NCI-H446 (cell line): Measurements from ENCODE around the gene MED13L.
A peak's percentile ranks its signal among the peaks of the same experiment; 100 is the strongest.
"Not testable (repeated sequence)": the region's sequence is repeated elsewhere in the genome, so short reads cannot be mapped to it uniquely, and the experiment has no call there.

Source experiments
- DNase-seq, 2 experiments: peaks; one replicate each; lab custom pipeline; 2025; lab: John Stamatoyannopoulos, UW

The MED13L gene

DNA sequence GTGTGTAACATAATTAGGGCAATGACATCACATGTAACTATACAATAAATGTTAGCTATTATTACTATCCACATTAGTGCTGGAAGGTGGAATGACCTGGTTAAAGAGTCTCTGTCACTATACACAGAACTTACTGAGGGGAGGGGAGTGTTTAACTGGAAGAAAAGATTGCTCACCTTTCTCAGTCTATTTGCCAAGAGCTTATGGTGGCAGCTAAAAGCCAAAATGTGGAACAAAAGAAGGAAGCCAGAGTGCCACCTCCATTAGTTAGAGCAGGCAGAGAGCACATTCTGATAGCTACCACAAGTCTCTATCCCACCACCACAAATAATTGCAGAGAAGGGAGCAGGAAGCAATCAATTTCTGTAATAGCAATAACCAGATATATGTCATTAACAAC is 124.4 kb downstream of the MED13L start:
- no peak for DNase-seq

DNA sequence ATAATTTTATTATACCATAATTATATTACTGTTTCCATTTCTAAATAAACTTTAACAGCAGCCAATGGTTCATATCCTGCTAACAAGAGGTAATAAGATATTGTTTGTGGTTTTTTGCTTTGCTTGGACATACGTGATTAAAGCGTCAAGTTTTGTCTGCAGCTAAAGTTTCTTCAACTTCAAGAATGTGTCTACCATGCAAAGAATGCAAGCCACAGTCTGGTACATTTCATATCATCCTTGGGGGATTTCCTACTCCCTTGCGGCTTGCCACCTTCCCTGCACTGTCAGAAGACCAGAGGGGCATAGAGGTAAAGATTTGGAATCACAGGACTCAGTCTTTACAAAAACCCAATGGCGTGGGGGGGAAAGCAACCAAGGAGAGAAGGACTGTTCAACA is 125.2 kb downstream of the MED13L start:
- DNase-seq = no peak

DNA sequence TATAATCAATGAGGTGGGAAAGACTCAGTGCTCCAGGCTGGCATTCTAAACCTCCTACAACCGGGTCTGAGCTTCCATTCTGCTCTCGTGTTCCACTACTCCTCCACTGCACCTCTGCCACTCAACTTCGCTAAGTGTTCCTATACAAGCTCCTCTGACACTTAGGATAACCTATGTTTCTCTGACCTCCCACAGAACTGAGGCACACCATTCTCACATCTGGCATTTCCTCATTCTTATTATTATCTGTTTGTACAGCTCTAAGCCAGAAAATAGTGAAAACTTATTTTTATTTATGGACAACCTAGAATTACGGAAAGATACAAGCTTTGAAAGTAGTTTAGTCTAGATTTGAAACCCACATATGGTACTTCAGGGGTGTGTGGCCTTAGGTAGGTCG is 127.0 kb downstream of the MED13L start:
- no peak for DNase-seq

DNA sequence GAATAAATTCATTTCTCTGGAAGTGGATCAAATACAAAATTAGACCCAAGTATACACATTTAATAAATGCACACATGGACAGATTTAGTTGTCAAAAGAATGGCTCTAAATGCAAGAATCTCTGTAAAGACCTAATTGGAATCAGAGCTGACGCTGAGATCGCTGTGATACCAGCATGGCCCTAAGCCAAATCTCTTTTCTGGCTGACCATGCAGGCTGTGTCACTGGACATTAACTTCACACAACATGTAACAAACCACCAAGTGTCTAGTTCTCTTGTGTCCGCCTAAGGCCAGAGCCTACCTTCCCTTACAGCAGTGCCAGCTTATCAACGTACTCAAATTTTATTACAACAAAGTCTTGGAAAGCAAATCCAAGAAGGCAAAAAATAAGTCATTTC is 127.5 kb downstream of the MED13L start:
- DNase-seq = no peak

DNA sequence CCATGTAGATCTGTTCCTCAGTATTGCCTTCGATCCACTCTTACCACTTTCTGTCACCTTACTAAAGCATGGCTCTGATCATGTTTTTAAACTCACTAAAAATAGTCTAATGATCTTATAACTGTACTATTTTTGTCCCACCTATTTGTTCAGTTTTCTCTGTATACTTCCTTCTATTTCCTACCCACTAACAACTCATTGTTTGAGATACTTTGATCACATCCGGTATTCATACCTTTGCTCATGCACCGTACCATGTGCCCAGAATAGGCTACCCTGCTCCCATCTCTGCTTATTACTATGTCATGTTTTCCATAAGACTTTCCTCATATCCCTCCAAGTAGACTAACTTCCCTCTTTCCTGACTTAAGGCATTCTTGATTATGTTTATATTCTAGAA is 128.6 kb downstream of the MED13L start:
- no peak for DNase-seq

DNA sequence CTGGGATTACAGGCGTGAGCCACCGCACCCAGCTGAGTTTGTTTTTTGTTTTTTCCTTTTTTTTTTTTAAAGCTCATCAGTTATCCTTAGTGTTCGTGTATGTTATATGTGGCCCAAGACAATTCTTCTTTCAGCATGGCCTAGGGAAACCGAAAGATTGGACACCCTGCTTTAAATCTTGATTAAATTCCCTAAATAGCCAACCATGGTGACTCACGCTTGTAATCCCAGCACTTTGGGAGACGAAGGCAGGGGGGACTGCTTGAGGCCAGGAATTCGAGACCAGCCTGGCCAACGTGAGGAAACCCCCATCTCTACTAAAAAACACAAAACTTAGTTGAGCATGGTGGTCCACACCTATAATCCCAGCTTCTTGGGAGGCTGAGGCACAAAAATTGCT is 131.1 kb downstream of the MED13L start:
- DNase-seq = no peak

DNA sequence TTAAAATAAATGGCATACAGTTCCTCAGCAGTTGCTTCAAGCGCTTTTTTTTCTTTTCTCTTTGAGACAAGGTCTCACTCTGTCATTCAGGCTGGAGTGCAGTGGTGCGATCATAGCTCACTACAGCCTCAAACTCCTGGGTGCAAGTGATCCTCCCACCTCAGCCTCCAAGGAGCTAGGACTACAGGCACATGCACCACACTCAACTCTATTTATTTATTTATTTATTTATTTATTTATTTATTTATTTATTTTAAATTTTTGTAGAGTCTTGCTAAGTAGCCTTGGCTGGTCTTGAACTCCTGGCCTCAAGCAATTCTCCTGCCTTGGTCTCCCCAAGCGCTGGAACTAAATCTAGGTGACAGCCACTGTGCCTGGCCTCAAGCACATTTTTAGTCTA is 132.0 kb downstream of the MED13L start:
- no peak for DNase-seq

DNA sequence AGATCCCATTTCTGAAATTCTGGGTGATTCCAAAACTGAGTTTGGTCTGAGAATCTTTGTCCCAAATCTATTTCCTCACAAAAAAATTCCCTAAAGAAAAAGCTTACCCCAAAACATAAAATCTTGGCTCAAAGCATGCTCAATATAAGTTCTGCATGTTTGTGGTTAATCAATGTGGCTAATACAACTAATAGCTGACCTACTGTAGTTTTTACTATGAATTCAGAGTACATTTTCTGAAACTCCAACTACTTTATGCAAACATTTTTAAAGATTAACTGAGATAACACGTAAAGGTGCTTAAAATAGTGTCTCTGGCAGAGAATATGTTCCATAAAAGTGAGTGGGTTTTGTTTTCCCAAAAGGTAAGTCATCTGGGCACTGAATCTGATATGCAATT is 133.1 kb downstream of the MED13L start:
- no peak for DNase-seq

DNA sequence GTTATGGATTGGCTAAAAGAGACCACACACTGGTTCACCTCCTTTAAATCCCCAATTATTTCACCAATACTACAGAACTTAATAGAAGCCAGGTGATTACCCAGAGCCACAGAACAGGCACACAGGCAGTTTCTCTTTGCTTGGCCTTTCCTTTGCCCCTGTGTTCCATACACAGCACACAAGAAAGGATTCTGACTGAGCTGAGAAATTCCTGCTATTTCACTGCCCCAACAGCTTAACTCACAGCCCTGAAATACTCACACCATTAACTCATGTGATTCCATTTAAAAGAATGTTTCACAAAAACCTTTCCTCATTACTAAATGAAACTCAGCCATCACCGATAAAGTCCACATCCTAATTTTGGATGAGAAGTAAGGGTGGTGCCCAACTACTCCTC is 133.6 kb downstream of the MED13L start:
- DNase-seq = no peak

DNA sequence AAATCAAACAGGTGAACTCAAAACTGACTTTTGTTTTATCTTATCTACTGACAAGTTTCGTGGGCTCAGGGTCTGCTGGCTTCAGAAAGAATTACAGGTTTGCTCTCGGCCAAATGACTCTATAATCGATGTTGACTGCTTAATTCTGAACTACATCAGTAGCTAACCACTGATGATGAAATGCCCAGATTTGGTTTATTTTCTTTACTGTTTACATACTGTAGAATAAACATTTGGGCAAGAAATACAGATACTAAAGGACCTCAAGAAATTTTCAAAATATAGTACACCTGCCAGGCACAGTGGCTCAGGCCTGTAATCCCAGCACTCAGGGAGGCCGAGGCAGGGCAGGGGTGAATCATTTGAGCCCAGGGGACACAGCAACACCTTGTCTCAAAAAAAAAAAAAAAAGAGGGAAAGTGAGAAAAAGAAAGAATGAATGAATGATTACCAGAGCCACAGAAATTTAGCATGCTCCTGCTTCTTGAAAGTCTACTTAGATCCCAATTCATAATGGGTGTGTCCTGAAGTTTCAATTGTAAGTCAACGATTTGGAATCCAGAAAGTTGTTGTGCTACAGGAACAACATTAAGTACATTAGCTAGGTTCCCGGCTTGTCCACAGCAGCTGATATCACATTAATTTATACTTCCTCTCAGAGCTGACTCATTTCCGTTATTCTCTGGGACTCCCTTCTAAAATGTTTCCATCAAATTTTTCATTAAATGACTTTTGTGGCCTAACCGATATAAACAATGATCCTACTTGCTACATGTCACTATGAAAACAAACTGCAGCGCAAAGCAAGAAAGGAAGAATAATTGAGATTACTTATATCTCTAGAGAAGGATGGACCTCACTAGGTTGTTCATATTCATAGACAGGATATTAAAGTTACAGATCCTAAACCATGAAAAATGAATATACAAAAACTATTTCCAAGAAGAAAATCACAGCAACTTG is 134.3 kb downstream of the MED13L start:
- no peak for DNase-seq

DNA sequence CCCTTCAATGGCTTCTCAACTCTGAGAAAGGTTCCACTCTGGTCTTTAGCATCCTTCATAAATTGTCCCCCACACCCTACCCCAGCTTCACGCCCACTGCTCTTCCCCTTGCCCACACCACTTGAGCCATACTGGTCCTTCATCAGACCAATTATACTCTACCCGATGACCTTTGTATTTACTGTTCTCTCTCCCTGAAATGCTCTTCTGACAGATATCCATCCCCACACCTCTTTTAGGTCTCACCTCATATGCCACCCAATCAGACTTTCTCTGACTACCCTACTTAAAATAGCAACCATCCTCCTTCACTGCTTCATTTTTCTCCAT is 135.7 kb downstream of the MED13L start:
- DNase-seq = no peak

DNA sequence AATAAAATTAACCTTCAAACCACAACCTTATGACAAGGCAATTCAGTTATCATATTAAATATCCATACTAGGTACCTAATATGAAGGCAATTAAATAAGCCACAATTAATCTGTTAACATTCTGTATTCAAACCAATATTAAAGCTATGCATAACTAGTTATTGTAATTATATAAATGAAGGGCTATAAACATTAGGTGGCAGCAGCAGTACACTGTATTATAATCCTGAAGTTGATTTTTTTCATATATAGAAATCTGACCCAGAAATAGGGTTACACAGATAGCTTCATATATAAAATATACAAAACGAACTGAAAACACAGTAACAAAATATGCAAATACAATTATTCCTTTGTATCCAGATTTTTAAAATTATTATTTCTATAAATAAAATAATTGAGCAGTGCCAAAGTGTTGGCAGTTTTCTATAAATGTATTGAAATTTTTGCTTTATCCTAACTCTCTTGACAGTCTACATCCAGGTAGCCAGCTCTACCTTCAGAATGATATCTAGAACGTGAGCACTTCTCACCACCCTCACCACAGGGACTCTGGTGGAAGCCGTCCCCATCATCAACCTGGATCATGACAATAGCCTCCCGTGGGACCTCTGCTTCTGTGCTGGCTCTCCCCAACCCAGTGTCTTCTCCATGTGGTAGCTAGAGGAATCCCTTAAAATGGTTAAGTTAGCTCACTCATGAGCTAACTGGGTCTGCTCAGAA is 136.2 kb downstream of the MED13L start:
- DNase-seq = peak in 1 of 2 experiments; percentile 29

DNA sequence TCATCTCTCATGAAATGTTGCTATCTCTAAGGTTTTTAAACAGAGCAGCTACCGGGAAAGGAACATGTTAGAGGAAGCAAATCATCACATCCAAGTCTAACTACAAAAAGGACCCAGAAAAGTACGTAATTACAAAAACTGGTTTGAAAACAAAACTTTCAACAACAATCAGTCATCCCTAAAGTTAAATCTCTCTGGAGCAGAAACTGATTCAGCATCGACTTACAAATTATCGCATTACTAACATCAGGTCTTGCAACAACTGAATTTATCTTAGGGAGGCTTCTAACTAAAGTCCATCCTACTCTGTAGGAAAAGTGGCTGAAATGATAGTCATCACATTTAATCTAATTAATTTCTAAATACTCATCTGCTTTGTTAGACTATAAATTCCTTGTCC is 137.0 kb downstream of the MED13L start:
- DNase-seq = no peak

DNA sequence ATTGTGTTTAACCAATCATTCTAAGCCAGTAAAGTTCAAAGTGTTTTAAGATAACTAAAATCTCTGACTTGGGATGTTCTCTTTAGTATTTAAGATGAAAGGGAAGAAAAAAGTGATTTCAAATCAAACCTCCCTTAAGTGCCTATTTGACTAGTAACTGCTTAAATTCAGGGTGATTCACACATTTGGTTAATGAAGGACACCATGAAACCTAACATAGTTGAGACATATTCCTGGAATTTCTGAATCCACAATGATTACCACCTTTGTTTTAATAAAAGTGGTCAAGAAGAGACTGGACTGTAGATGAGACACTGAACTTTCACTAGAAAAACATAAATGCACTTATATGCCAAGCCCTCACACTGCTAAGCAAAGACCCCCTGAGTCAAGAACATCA is 138.7 kb downstream of the MED13L start:
- DNase-seq = no peak

DNA sequence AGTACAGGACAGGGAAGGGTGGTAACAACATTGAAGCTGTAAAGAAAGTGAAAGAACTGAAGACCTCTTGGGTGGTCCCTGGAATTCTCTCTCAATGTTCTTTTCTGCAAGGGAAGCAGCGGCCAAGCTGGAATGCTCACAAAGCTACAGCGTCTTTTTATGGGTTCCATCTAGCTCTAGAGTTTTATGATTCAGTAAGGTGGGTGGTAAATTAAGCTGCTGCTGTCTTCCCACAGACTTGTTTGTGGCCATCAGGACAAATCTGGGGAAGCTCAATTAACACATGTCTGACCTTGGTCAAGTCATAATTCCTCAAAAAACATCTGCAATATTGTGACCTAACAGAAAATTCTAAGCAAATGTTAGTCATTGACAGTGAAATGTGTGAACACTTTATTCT is 139.1 kb downstream of the MED13L start:
- DNase-seq = no peak

DNA sequence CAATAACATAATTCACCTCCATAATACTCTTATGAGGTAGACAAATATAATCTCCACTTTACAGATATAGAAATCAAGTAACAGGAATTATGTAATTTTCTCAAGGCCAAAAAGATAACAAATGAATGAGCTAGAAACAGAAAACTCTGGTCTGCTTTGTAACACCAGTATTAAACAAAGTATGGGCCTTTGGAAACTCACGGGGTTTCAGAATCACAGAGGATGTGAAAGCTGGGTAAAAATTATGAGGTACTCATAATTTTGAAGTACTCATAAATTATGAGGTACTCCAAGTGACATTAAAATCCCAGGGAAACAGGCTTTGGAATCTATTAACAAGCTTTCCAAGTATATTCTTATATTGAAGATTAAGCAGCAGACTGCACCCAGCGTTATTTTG is 140.2 kb downstream of the MED13L start:
- DNase-seq = no peak

DNA sequence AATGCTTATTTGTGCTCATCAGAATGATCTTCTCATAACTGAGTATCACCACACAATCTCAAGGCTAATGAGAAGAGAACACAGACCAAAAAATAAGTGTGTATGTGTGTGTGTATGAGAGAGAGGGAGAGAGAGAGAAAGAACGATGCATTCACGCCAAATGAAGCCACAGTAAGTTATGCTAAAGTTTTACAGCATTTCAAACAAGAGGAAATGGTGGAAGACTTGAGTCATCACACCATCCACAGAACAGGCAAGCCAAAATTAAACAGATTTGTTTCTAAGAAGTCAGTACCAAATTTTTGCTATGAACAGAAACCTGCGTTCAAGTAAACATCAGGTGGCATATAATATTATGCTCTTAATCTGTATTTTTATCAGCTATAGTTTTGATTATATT is 141.2 kb downstream of the MED13L start:
- DNase-seq = no peak

DNA sequence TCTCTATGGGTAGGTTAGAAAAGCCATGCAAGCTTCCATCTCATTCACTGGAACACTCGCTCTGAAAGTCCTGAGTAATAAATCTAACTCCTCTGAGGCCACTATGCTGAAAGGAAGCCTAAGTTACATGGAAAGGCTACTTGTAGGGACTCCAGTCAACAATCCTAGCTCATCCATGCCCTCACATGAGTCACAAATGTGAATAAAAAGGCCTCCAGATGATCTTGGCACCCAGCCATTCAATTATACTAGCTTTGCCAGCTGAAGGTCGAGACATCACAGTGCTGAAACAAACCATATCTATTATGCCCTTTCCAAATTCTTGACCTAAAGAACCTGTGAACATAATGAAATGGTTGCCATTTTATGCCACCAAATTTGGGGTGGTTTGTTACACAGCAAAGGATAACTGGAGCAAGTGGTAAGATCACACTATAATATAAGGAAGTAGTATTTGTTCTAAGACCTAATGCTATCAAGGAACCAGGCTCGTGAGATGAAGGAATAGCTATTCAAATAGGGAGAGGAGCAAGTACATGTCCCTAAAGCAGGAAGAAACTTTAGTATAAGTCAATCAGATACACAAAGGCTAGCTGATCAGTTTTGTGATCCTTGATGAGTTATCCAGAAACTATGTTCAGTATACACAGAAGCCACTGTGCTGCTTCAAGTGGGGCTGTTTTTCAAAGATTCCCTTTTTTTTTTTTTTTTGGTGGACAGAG is 142.1 kb downstream of the MED13L start:
- DNase-seq = peak; percentile 58 to 81

DNA sequence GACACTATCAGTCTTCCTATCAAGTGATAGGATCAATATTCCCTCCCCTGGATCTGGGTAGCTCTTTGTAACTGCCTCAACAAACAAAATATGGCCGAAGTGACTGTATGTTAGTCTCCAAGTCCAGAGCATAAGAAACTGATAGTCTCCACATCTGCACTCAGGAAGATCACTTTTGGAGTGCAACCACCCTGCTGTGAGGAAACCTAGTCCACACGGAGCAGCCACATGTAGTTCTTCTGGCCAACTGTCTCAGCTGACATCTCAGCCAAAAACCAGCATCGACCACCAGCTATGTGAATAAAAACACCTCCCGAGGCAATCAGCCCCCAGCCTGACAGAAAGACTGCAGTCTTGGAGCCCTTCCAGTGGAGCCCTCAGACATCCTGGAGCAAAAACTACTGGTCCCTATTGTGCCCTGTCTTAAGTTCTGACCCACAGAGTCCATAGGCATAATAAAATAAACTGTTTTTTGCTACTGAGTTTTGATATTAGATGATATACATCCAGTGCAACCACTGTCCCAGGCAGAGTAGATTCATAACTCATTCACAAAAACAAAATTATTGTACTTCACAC is 143.8 kb downstream of the MED13L start:
- DNase-seq = peak; percentile 51 to 82

DNA sequence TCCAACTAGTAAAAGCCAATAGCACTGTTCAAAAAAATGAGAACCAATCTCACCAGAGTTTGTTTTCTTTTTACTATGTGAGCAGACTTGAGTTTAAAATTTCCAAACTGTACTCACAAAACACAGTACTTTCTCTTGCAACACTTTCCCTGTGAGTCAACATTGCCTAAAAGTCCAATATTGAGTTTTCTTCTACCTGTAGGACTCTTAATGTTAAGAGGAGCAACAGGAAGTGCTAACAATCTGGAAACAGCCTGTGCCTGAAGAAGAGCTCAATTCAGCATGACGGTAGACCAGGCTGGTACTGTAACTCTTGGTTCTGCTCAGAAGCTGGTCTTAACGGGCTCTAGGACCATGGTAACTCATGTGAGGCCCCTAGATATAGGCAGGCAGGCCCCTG is 144.3 kb downstream of the MED13L start:
- DNase-seq = no peak

DNA sequence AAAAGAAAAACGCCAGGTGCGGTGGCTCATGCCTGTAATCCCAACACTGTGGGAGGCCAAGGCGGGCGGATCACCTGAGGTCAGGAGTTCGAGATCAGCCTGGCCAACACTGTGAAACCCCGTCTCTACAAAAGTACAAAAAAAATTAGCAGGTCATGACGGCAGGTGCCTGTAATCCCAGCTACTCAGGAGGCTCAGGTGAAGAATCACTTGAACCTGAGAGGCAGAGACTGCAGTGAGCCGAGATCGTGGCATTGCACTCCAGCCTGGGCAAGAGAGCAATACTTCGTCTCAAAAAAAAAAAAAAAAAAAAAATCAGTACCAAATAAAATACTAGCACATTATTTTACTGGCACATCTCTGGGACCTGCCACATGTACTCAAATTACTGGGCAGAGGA is 145.5 kb downstream of the MED13L start:
- DNase-seq = not testable (repeated sequence)

DNA sequence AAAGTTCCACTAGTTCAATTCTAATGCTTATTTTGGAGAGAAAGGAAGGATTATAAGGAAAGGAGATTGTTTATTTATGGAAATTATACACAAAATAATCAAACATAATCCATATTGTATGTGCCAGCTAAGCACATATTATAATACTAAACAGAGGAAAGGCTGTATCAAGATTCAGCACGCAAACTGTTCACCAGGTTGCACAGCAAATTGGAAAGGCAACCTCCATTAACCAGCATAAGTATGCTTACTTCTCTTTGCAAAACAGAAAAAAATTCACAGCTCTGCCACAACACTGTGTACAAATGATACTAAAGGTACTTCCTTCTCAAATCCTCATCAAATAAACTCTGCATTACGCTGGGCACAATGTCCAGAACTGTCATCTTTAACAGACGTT is 146.3 kb downstream of the MED13L start:
- no peak for DNase-seq
